Endothelial cell of umbilical vein (primary cell): ENCODE data around the gene GVQW3.

ENCODE experiments used
- CTCF ChIP-seq, 2 donors: IDR thresholded peaks; 1 replicate in 1 of 2; 2 replicates in 1 of 2; pipeline ENCODE4 v1.5.1; 2011; ENCODE audit warnings: low read length in 2 of 2, mild to moderate bottlenecking in 2 of 2, moderate library complexity in 2 of 2, control low read depth in 1 of 2, inconsistent platforms in 1 of 2, low read depth in 1 of 2; ENCODE audit not compliant: insufficient read depth in 1 of 2; ENCODE audit errors: extremely low read depth in 1 of 2
- EZH2 ChIP-seq: IDR thresholded peaks from 2 replicates; pipeline ENCODE4 v1.6.1; 2012; ENCODE audit warnings: borderline replicate concordance, low read depth, mild to moderate bottlenecking, moderate library complexity, low read length, inconsistent platforms; ENCODE audit not compliant: severe bottlenecking
- GATA2 ChIP-seq: IDR thresholded peaks from 2 replicates; pipeline ENCODE4 v1.7.0; 2011; ENCODE audit warnings: low read depth, mild to moderate bottlenecking, moderate library complexity, mixed read lengths, low read length; ENCODE audit not compliant: insufficient read length, insufficient read depth
- MAX ChIP-seq: IDR thresholded peaks from 2 replicates; pipeline ENCODE4 v1.6.1; 2011; ENCODE audit not compliant: insufficient read depth, insufficient read length
- POLR2A ChIP-seq: IDR thresholded peaks from 2 replicates; pipeline ENCODE4 v1.6.1; 2012; ENCODE audit warnings: low read depth, mild to moderate bottlenecking, control low read depth, low read length
- POLR2AphosphoS5 ChIP-seq: IDR thresholded peaks from 2 replicates; pipeline ENCODE4 v1.6.1; 2012; ENCODE audit warnings: low read depth, mild to moderate bottlenecking, control low read depth, low read length, moderate library complexity; ENCODE audit not compliant: insufficient read depth

GRCh38 chr11:76455331-76455730 is 74.2 kb downstream of the GVQW3 start:
- TF ChIP-seq MAX (no peak), POLR2A (no peak), CTCF (IDR thresholded peaks at IDR 0.05; ENCODE audit: extremely low read depth in 1 of 2, insufficient read depth in 1 of 2, low read depth in 1 of 2, low read length in 2 of 2) (no peak), EZH2 (no peak), GATA2 (no peak), POLR2AphosphoS5 (no peak)
